RWPE1 (cell line): Measurements from ENCODE around the gene OR6S1.
A peak's percentile ranks its signal among the peaks of the same experiment; 100 is the strongest.

Experiments
- CTCF ChIA-PET: fragments of 350-600 bp; sonication (Branson Sonifier 250); formaldehyde crosslinking; extraction: SDS; loops from one replicate; lab custom pipeline; 2021; lab: Yijun Ruan, JAX
- POLR2A ChIA-PET: fragments of 400-600 bp; formaldehyde crosslinking; extraction: SDS; loops from one replicate; lab custom pipeline; 2020; ENCODE audit warnings: antibody characterized with exemption; ENCODE audit not compliant: low non-redundant PET; lab: Yijun Ruan, JAX
- DNase-seq: peaks from one replicate; pipeline ENCODE4 v3.0.0; 2012; ENCODE audit warnings: low spot score
- H3K27ac ChIP-seq: fragments of 450-650 bp; 2 replicates; pipeline ENCODE4 v1.5.1; 2017
- CTCF ChIP-seq: fragments of 450-650 bp; conservative IDR thresholded peaks from 2 replicates; pipeline ENCODE4 v1.5.1; 2017; ENCODE audit warnings: low read depth, mild to moderate bottlenecking

The OR6S1 gene

GRCh38 chr14:20661197-20661596, 19.7 kb upstream of the OR6S1 start:
- ChIA-PET POLR2A (no interaction called here), CTCF (no interaction called here)
- DNase-seq = no peak
- H3K27ac ChIP-seq = no peak overlapping the region
- TF ChIP-seq CTCF = no peak

GRCh38 chr14:20659813-20660395, 18.4 kb upstream of the OR6S1 start:
- ChIA-PET POLR2A (no interaction called here), CTCF (interaction anchor here (0.5 to 0.7 kb wide), 3 partner anchors 13 to 191 kb away, joined by 3 to 5 read pairs (median 3); no protein-coding TSS in a partner anchor)
- no peak overlapping the region for H3K27ac ChIP-seq
- DNase-seq = no peak
- no peak for TF ChIP-seq CTCF

GRCh38 chr14:20659336-20659735, 17.8 kb upstream of the OR6S1 start:
- no peak overlapping the region for H3K27ac ChIP-seq
- CTCF ChIA-PET = interaction anchor here (0.6 to 0.7 kb wide), 2 partner anchors 12 to 191 kb away, joined by 3 to 5 read pairs; no protein-coding TSS in a partner anchor
- TF ChIP-seq CTCF = no peak
- POLR2A ChIA-PET = no interaction called here
- no peak for DNase-seq

GRCh38 chr14:20658246-20658645, 16.8 kb upstream of the OR6S1 start:
- CTCF ChIA-PET = interaction anchor here (0.7 to 1.4 kb wide), 4 partner anchors 13 to 48 kb away, joined by 3 to 5 read pairs (median 4); partner anchors contain the start of gene RNASE4
- no peak for DNase-seq
- no peak overlapping the region for H3K27ac ChIP-seq
- TF ChIP-seq CTCF = no peak
- POLR2A ChIA-PET = interaction anchor here (0.6 kb wide), 1 partner anchor 24 kb away, joined by 3 read pairs; no protein-coding TSS in a partner anchor

GRCh38 chr14:20657216-20658211, 16.0 kb upstream of the OR6S1 start:
- peak; percentile 60 for DNase-seq
- CTCF ChIA-PET = interaction anchor here (0.6 to 1.4 kb wide), 9 partner anchors 11 to 334 kb away, joined by 3 to 5 read pairs (median 4); partner anchors contain the start of gene RNASE4

More at GRCh38 chr14:20657216-20658211, 16.0 kb upstream of the OR6S1 start:
- no peak for TF ChIP-seq CTCF
- H3K27ac ChIP-seq = no peak overlapping the region
- POLR2A ChIA-PET = interaction anchor here (0.6 kb wide), 1 partner anchor 25 kb away, joined by 3 read pairs; no protein-coding TSS in a partner anchor
